CD4-positive, alpha-beta T cell treated with Interleukin-15 for 1 hour (primary cell): ENCODE data around the gene PRR7.

Experiments
- DNase-seq: peaks from one replicate; pipeline ENCODE4 v3.0.0-alpha.2; 2020

PRR7 gene

GRCh38 chr5:177437623-177438022, 9.0 kb upstream of the PRR7 start:
- no peak for DNase-seq

GRCh38 chr5:177438468-177438867, 8.1 kb upstream of the PRR7 start:
- peak; percentile 16 for DNase-seq

- DNase-seq: no peak
Measured at GRCh38 chr5:177439518-177440053, 7.0 kb upstream of the PRR7 start.

GRCh38 chr5:177440211-177440989, 6.2 kb upstream of the PRR7 start:
- DNase-seq: peak; percentile 47

- peak; percentile 13 for DNase-seq
Measured at GRCh38 chr5:177440990-177441780, 5.4 kb upstream of the PRR7 start.

- peak; percentile 16 for DNase-seq
Measured at GRCh38 chr5:177442066-177442826, 4.4 kb upstream of the PRR7 start.

GRCh38 chr5:177443144-177443983, 3.2 kb upstream of the PRR7 start:
- DNase-seq: no peak

GRCh38 chr5:177444106-177445051, 2.2 kb upstream of the PRR7 start:
- no peak for DNase-seq

GRCh38 chr5:177445052-177445916, 1.3 kb upstream of the PRR7 start:
- no peak for DNase-seq

GRCh38 chr5:177445917-177446199, 756 bp upstream of the PRR7 start:
- no peak for DNase-seq

GRCh38 chr5:177447066-177447610, 524 bp downstream of the PRR7 start:
- DNase-seq: peak; percentile 87

- DNase-seq: peak; percentile 59
Measured at GRCh38 chr5:177447611-177448243, 1.1 kb downstream of the PRR7 start.

GRCh38 chr5:177448244-177448950, 1.8 kb downstream of the PRR7 start:
- DNase-seq: no peak

GRCh38 chr5:177449140-177450061, 2.8 kb downstream of the PRR7 start:
- no peak for DNase-seq

- DNase-seq: no peak
Measured at GRCh38 chr5:177450667-177451424, 4.2 kb downstream of the PRR7 start.
